Stimulated activated CD8-positive, alpha-beta memory T cell treated with anti-CD3 and anti-CD28 coated beads, Interleukin-4, amount 100 ng/mL, for 1 hour (primary cell): ENCODE data around the gene SYNM.

Source experiments
- DNase-seq, 2 donors: peaks; one replicate each; pipeline ENCODE4 v3.0.0-alpha.2; 2020; ENCODE audit warnings: low read depth in 2 of 2, low spot score in 1 of 2

The SYNM gene

GRCh38 chr15:99082798-99083197 lies 22.1 kb upstream of the SYNM start:
- no peak for DNase-seq

GRCh38 chr15:99084965-99085364 lies 19.9 kb upstream of the SYNM start:
- DNase-seq: no peak

GRCh38 chr15:99085413-99086326 lies 19.2 kb upstream of the SYNM start:
- DNase-seq: no peak

GRCh38 chr15:99086327-99086667 lies 18.6 kb upstream of the SYNM start:
- DNase-seq: no peak

- no peak for DNase-seq
Observed at GRCh38 chr15:99087405-99087943, 17.4 kb upstream of the SYNM start.

- no peak for DNase-seq
Observed at GRCh38 chr15:99090011-99090699, 14.7 kb upstream of the SYNM start.

- no peak for DNase-seq
Observed at GRCh38 chr15:99090938-99091337, 13.9 kb upstream of the SYNM start.

GRCh38 chr15:99092554-99093172 lies 12.2 kb upstream of the SYNM start:
- DNase-seq: no peak

- no peak for DNase-seq
Observed at GRCh38 chr15:99095626-99096025, 9.3 kb upstream of the SYNM start.

- no peak for DNase-seq
Observed at GRCh38 chr15:99096173-99096893, 8.5 kb upstream of the SYNM start.

- DNase-seq: no peak
Observed at GRCh38 chr15:99096894-99097426, 7.9 kb upstream of the SYNM start.

GRCh38 chr15:99097441-99098410 lies 7.2 kb upstream of the SYNM start:
- no peak for DNase-seq

- no peak for DNase-seq
Observed at GRCh38 chr15:99098426-99098825, 6.5 kb upstream of the SYNM start.

GRCh38 chr15:99098991-99099390 lies 5.9 kb upstream of the SYNM start:
- no peak for DNase-seq

GRCh38 chr15:99099661-99100060 lies 5.2 kb upstream of the SYNM start:
- no peak for DNase-seq

- no peak for DNase-seq
Observed at GRCh38 chr15:99100245-99101173, 4.4 kb upstream of the SYNM start.

- DNase-seq: no peak
Observed at GRCh38 chr15:99101501-99101900, 3.4 kb upstream of the SYNM start.

GRCh38 chr15:99102332-99103235 lies 2.3 kb upstream of the SYNM start:
- DNase-seq: no peak
